Measurements from ENCODE around the gene ALKBH5. TPM values are rescaled to one million over a fixed set of nuclear protein-coding genes. Genes with fewer than 3 reads are reported as not detected.

ALKBH5 gene
- total RNA-seq, 2 donors from 2014 or later, result 94.8 to 130 TPM

DNA sequence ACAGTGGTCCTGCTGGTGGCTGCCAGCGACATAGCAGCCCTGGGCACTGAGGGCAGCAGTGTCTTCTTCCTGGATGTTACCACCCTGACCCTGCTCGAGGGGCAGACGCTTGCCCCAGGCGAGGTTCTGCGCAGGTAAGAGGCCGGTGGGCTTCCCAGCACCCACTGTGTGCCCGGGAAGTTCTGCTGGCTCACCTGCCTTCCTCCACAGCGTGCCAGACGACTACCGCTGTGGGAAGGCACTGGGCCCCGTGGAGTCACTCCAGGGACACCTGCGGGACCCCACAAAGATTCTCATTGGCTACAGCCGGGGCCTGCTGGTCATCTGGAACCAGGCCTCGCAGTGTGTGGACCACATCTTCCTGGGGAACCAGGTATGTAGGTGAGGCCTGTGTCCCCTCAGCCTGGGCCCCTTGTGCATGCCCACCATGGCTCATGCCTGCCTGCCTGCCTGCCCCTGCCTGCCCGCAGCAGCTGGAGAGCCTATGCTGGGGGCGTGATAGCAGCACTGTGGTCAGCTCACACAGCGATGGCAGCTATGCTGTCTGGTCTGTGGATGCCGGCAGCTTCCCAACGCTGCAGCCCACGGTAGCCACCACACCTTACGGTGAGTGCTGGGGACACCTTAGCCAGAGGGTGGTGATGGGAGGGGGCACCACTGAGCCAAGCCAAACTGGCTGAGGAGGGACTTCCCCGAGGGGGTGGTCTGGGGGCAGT, 50.3 kb downstream of the ALKBH5 start:
- TF ChIP-seq, protein P1, sequence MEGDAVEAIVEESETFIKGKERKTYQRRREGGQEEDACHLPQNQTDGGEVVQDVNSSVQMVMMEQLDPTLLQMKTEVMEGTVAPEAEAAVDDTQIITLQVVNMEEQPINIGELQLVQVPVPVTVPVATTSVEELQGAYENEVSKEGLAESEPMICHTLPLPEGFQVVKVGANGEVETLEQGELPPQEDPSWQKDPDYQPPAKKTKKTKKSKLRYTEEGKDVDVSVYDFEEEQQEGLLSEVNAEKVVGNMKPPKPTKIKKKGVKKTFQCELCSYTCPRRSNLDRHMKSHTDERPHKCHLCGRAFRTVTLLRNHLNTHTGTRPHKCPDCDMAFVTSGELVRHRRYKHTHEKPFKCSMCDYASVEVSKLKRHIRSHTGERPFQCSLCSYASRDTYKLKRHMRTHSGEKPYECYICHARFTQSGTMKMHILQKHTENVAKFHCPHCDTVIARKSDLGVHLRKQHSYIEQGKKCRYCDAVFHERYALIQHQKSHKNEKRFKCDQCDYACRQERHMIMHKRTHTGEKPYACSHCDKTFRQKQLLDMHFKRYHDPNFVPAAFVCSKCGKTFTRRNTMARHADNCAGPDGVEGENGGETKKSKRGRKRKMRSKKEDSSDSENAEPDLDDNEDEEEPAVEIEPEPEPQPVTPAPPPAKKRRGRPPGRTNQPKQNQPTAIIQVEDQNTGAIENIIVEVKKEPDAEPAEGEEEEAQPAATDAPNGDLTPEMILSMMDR (IDR thresholded peaks at IDR 0.05), result no peak
- Histone ChIP-seq H3K4me1 (no peaks in the 10 kb centered on the region), H3K36me3 (no peaks in the 10 kb centered on the region), H3K27ac (no peak overlapping the region), H3K9me3 (no peaks in the 10 kb centered on the region), H3K27me3 (no peaks in the 10 kb centered on the region), H3K4me3 (no peak overlapping the region), H3K9ac (ENCODE audit: low read depth in 2 of 2, low read length in 2 of 2) (no peak overlapping the region)
- intact Hi-C loops (cut with DNase I), result no loop called here
- no peak for DNase-seq

DNA sequence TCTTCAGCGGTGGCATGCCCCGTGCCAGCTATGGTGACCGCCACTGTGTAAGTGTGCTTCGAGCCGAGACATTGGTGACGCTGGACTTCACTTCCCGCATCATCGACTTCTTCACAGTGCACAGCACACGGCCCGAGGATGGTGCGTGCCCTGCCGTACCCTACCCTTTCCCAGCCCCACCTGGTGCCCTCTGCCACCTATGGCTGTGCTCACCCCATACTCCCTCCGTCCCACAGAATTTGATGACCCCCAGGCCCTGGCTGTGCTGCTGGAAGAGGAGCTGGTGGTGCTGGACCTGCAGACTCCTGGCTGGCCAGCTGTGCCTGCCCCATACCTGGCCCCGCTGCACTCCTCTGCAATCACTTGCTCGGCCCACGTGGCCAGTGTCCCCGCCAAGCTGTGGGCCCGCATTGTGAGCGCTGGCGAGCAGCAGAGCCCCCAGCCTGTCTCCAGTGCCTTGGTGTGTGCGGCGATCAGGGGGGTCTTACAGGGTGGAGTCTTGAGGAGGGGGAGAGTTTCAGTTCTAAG, 51.3 kb downstream of the ALKBH5 start:
- no peaks in the 10 kb centered on the region for H3K36me3 ChIP-seq
- H3K4me1 ChIP-seq, result no peaks in the 10 kb centered on the region
- H3K27me3 ChIP-seq, result no peaks in the 10 kb centered on the region
- intact Hi-C loops (cut with DNase I), result no loop called here
- no peak overlapping the region for H3K27ac ChIP-seq
- no peak for DNase-seq
- H3K9me3 ChIP-seq, result no peaks in the 10 kb centered on the region
- no peak overlapping the region for H3K9ac ChIP-seq (ENCODE audit: low read depth in 2 of 2, low read length in 2 of 2)
- TF ChIP-seq, protein P1 (IDR thresholded peaks at IDR 0.05), result no peak
- no peak overlapping the region for H3K4me3 ChIP-seq

DNA sequence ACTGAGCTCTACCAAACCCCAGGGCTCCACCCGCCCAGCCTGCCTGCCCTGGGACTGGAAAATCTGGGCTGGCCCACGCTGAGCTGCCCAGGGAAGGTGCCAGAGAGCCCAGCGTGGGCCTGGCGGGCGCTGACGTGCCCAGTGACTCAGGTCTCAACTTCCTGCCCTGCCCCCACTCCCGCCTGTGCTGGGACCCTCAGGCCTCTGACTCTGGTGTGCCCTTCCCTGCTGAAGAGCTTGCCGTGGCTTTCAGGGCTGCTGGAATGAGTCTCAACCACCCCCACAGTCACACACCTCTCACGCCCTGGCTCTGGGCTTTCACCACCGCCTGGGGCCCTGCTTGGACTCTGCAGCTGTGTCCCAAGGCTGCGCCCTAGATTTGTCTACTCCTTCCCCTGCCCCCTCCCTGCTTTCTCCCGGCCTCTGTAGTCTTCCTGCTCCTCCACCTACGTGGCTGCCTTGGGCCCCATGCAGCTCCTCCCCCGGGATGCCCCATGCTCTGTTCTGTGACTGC, 52.2 kb downstream of the ALKBH5 start:
- Histone ChIP-seq H3K4me3 (no peak overlapping the region), H3K36me3 (no peaks in the 10 kb centered on the region), H3K27me3 (no peaks in the 10 kb centered on the region), H3K4me1 (no peaks in the 10 kb centered on the region), H3K9me3 (no peaks in the 10 kb centered on the region), H3K9ac (ENCODE audit: low read depth in 2 of 2, low read length in 2 of 2) (no peak overlapping the region), H3K27ac (no peak overlapping the region)
- DNase-seq, result no peak
- intact Hi-C loops (cut with DNase I), result no loop called here
- TF ChIP-seq, protein P1 (IDR thresholded peaks at IDR 0.05), result no peak

DNA sequence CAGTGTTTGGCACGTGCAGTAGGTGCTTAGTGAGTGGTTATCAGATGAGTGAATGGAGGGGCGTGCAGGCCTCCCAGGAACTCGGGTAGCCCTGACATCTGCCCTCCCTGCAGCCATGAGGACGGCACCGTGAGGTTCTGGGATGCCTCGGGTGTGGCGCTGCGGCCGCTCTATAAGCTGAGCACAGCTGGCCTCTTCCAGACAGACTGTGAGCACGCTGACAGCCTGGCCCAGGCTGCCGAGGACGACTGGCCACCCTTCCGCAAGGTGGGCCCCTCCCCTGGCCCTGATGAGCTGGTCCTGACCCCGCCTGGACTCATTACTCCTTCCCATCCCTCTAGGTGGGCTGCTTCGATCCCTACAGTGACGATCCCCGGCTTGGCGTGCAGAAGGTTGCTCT, 52.9 kb downstream of the ALKBH5 start:
- intact Hi-C loops (cut with DNase I), result no loop called here
- no peak overlapping the region for H3K9ac ChIP-seq (ENCODE audit: low read depth in 2 of 2, low read length in 2 of 2)
- H3K9me3 ChIP-seq, result no peaks in the 10 kb centered on the region
- H3K27me3 ChIP-seq, result no peaks in the 10 kb centered on the region
- TF ChIP-seq, protein P1 (IDR thresholded peaks at IDR 0.05), result no peak
- no peaks in the 10 kb centered on the region for H3K36me3 ChIP-seq
- H3K4me1 ChIP-seq, result no peaks in the 10 kb centered on the region
- DNase-seq, result no peak
- no peak overlapping the region for H3K27ac ChIP-seq
- H3K4me3 ChIP-seq, result no peak overlapping the region

DNA sequence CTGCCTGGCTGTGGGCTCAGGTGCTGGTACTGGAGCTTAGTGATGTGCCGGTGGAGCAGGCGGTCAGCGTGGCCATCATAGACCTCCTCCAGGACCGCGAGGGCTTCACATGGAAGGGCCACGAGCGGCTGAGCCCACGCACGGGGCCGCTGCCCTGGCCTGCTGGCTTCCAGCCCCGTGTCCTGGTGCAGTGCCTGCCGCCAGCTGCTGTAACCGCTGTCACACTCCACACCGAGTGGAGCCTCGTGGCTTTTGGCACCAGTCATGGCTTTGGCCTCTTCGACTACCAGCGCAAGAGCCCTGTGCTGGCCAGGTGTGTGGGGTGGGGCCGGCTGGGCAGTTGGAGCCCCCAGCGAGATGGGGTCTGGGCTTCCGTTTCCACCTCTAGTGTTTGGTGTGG, 53.8 kb downstream of the ALKBH5 start:
- no peaks in the 10 kb centered on the region for H3K4me1 ChIP-seq
- no peak overlapping the region for H3K4me3 ChIP-seq
- no peak overlapping the region for H3K9ac ChIP-seq (ENCODE audit: low read depth in 2 of 2, low read length in 2 of 2)
- no peak for DNase-seq
- no peaks in the 10 kb centered on the region for H3K27me3 ChIP-seq
- H3K36me3 ChIP-seq, result no peaks in the 10 kb centered on the region
- TF ChIP-seq, protein P1 (IDR thresholded peaks at IDR 0.05), result no peak
- intact Hi-C loops (cut with DNase I), result no loop called here
- no peak overlapping the region for H3K27ac ChIP-seq
- H3K9me3 ChIP-seq, result no peaks in the 10 kb centered on the region

All from colonic mucosa (tissue), 4 donors.